WTC11 (cell line): ENCODE data around the gene KICS2. TPM values are rescaled to one million over a fixed set of nuclear protein-coding genes. Genes with fewer than 3 reads are reported as not detected.

ENCODE experiments used
- ATAC-seq: fragments of 200-7000 bp; cut with Tn5 transposase; 2 replicates; pipeline ENCODE4 v1.10.0; 2021; ENCODE audit warnings: mild to moderate bottlenecking, moderate library complexity
- CTCF ChIA-PET: fragments of 300-600 bp; sonication (Branson Sonifier 250); formaldehyde crosslinking; loops from one replicate; lab custom pipeline; 2021; ENCODE audit warnings: antibody characterized with exemption; lab: Charles Lee
- POLR2A ChIA-PET: fragments of 350-600 bp; sonication (Branson Sonifier 250); formaldehyde crosslinking; loops from one replicate; lab custom pipeline; 2021; ENCODE audit warnings: antibody characterized with exemption; lab: Charles Lee
- DNase-seq: peaks from one replicate; pipeline ENCODE4 v3.0.0; 2021; ENCODE audit warnings: low spot score
- H3K27ac Mint-ChIP-seq: 2 replicates; pipeline ENCODE4 v1.8.0; 2021; ENCODE audit warnings: mixed read lengths
- H3K27me3 Mint-ChIP-seq: 2 replicates; pipeline ENCODE4 v1.8.0; 2021; ENCODE audit warnings: low read depth, mild to moderate bottlenecking, moderate library complexity, mixed read lengths
- H3K36me3 Mint-ChIP-seq: 2 replicates; pipeline ENCODE4 v1.8.0; 2021; ENCODE audit warnings: mixed read lengths
- H3K4me1 Mint-ChIP-seq: 2 replicates; pipeline ENCODE4 v1.8.0; 2022; ENCODE audit warnings: mixed read lengths
- H3K4me3 Mint-ChIP-seq: 2 replicates; pipeline ENCODE4 v1.8.0; 2021; ENCODE audit warnings: mild to moderate bottlenecking, moderate library complexity, mixed read lengths
- H3K9me3 Mint-ChIP-seq: 2 replicates; pipeline ENCODE4 v1.8.0; 2021; ENCODE audit warnings: mixed read lengths
- E2F1 ChIP-seq: sonication (generic); formaldehyde crosslinking; IDR thresholded peaks from 2 replicates; pipeline ENCODE4 v1.8.0; 2022; ENCODE audit warnings: mild to moderate bottlenecking, missing genetic modification reagents
- E2F5 ChIP-seq: sonication (generic); formaldehyde crosslinking; IDR thresholded peaks from 2 replicates; pipeline ENCODE4 v1.8.1; 2022; ENCODE audit warnings: mild to moderate bottlenecking, moderate library complexity, missing genetic modification reagents
- ETV6 ChIP-seq: sonication (generic); formaldehyde crosslinking; IDR thresholded peaks from 2 replicates; pipeline ENCODE4 v1.8.1; 2022; ENCODE audit warnings: mild to moderate bottlenecking, missing genetic modification reagents
- FOXK1 ChIP-seq: sonication (generic); formaldehyde crosslinking; IDR thresholded peaks from 2 replicates; pipeline ENCODE4 v1.8.0; 2022; ENCODE audit warnings: mild to moderate bottlenecking, moderate library complexity, missing genetic modification reagents
- HMGA2 ChIP-seq: fragments of 250-450 bp; sonication (Bioruptor Pico); IDR thresholded peaks from 2 replicates; pipeline ENCODE4 v1.4.0; 2021; ENCODE audit warnings: mild to moderate bottlenecking, moderate library complexity
- NFE2L1 ChIP-seq: sonication (generic); formaldehyde crosslinking; IDR thresholded peaks from 2 replicates; pipeline ENCODE4 v1.8.1; 2023; ENCODE audit warnings: missing genetic modification reagents
- NFYB ChIP-seq: sonication (generic); formaldehyde crosslinking; conservative IDR thresholded peaks from 2 replicates; pipeline ENCODE4 v1.8.0; 2022; ENCODE audit warnings: low read depth, missing genetic modification reagents
- NR3C1 ChIP-seq: sonication (generic); formaldehyde crosslinking; conservative IDR thresholded peaks from 2 replicates; pipeline ENCODE4 v1.8.1; 2023; ENCODE audit warnings: low read depth, mild to moderate bottlenecking, missing genetic modification reagents
- SMAD3 ChIP-seq: sonication (generic); formaldehyde crosslinking; IDR thresholded peaks from 2 replicates; pipeline ENCODE4 v1.8.0; 2022; ENCODE audit warnings: missing genetic modification reagents, mild to moderate bottlenecking, borderline replicate concordance
- TCF7 ChIP-seq: sonication (generic); formaldehyde crosslinking; IDR thresholded peaks from 2 replicates; pipeline ENCODE4 v1.8.0; 2022; ENCODE audit warnings: mild to moderate bottlenecking, low read depth, missing genetic modification reagents, moderate library complexity
- TEAD1 ChIP-seq: sonication (generic); formaldehyde crosslinking; IDR thresholded peaks from 2 replicates; pipeline ENCODE4 v1.8.0; 2022; ENCODE audit warnings: mild to moderate bottlenecking, missing genetic modification reagents
- ZNF423 ChIP-seq: fragments of 250-450 bp; sonication (Bioruptor Pico); IDR thresholded peaks from 2 replicates; pipeline ENCODE4 v2.1.2; 2022; ENCODE audit warnings: mild to moderate bottlenecking, moderate library complexity
- ZNF512 ChIP-seq: sonication (generic); formaldehyde crosslinking; IDR thresholded peaks from 2 replicates; pipeline ENCODE4 v1.8.1; 2022; ENCODE audit warnings: missing genetic modification reagents, borderline replicate concordance
- total RNA-seq: library from RNA; stranded (reverse); gene quantifications from 3 replicates; pipeline ENCODE4 v1.2.3, GENCODE V29; 2021

The KICS2 gene
- total RNA-seq, 1 experiment from 2014 or later: 10.7 TPM

- TF ChIP-seq TEAD1 (CRISPR knock-in tag): no peak
Measured at GRCh38 chr12:64178122-64178521, 44.0 kb downstream of the KICS2 start (continued).

DNA sequence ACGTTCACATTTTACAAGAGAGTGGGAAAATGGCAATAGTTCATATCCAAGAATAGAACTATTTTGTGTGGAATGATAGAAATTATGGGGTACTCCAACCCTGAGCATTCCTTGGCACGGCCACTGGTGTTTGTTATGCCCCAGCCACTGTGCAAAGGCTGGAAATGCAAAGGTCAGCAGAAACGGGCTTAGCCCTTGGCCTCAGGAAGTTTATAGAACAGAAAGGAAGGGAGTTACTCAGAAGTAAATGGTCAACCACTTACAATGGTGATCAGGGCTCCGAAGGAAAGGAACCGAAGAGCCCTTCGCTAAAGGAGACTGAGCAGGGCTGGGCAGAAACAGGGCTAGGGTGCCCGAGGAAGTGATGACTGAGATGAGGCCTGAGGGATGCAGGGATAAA, 45.1 kb downstream of the KICS2 start:
- H3K4me3 Mint-ChIP-seq: no peak overlapping the region
- H3K36me3 Mint-ChIP-seq: no peaks in the 10 kb centered on the region
- DNase-seq (no peak), ATAC-seq (no peak)
- ChIA-PET CTCF (no interaction called here), POLR2A (no interaction called here)
- TF ChIP-seq ETV6 (CRISPR knock-in tag) (no peak), NFE2L1 (CRISPR knock-in tag) (no peak), TCF7 (no peak)
- H3K27me3 Mint-ChIP-seq: no peaks in the 10 kb centered on the region; the same call in 1 of the 2 replicates
- no peak overlapping the region for H3K27ac Mint-ChIP-seq
- H3K9me3 Mint-ChIP-seq: no peaks in the 10 kb centered on the region
- peaks cover 2% of the 10 kb centered on the region for H3K4me1 Mint-ChIP-seq

DNA sequence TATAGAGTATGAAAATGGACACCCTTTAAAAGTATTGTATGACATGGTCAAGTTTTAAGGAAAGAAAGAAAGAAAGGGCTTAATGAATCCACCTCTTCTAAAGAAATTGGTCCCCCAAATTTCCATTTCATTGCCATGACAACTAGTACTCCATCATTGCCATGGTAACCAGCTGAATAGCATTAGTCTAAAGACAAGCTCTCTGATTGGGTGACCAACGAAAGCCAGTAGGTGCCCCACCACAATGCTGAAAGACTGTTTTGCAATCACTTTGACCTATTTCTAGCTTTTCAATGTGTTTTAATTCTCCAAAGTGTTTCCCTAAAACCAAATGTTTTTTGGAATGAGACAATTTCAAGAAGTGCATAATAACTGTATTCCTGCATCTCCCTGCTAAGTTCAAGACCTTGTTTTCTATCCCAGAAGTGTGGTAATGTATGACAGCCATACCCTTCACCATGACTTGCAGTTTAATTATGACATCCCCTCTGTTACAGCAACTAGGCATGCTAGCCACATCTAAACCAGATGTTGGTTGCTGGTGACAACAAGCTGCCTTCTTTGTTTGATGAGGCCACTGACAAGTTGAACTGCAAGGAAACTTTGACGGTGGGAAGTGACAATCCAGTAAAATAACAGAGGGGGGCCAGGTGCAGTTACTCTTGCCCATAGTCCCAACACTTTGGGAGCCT, 46.7 kb downstream of the KICS2 start:
- no peaks in the 10 kb centered on the region for H3K9me3 Mint-ChIP-seq
- ATAC-seq (no peak), DNase-seq (no peak)
- peaks cover 18% of the 10 kb centered on the region for H3K4me1 Mint-ChIP-seq
- TF ChIP-seq HMGA2 (CRISPR knock-in tag) (no peak), NFYB (CRISPR knock-in tag) (0 out of 2 replicates have a peak, but pooled peaks have one; percentile 10)
- no peak overlapping the region for H3K27ac Mint-ChIP-seq
- no peak overlapping the region for H3K4me3 Mint-ChIP-seq
- no peaks in the 10 kb centered on the region for H3K27me3 Mint-ChIP-seq
- POLR2A ChIA-PET: no interaction called here
- H3K36me3 Mint-ChIP-seq: no peaks in the 10 kb centered on the region
- CTCF ChIA-PET: interaction anchor here (0.7 kb wide), 1 partner anchor 216 kb away, joined by 3 read pairs; no protein-coding TSS in a partner anchor

DNA sequence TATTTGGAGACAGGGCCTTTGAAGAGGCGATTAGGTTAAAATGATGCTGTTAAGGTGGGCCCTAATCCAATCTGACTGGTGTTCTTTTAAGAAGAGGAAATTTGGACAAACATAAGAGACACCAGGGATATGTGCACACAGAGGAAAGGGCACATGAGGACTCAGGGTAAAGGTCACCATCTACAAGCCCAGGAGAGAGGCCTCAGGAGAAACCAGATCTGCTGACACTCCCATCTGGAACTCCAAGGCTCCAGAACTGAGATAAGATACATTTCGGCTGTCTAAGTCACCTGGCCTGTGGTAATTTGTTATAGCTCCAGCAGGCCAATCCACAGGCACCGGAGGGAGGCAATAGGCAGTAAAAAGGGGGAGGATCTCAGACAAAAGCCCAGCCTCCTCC, 48.6 kb downstream of the KICS2 start:
- Mint-ChIP-seq H3K27me3 (no peaks in the 10 kb centered on the region), H3K27ac (no peak overlapping the region), H3K4me1 (peaks cover 25% of the 10 kb centered on the region), H3K36me3 (no peaks in the 10 kb centered on the region), H3K9me3 (no peaks in the 10 kb centered on the region), H3K4me3 (no peak overlapping the region)
- DNase-seq (no peak), ATAC-seq (peak; percentile 14; the same call in 1 of the 2 replicates)
- TF ChIP-seq SMAD3: no peak
- no peak for TF ChIP-seq ZNF423 (CRISPR knock-in tag)
- no peak for TF ChIP-seq NR3C1
- no peak for TF ChIP-seq E2F1
- TF ChIP-seq E2F5 (CRISPR knock-in tag): no peak
- no peak for TF ChIP-seq ZNF512 (CRISPR knock-in tag)
- no peak for TF ChIP-seq FOXK1 (CRISPR knock-in tag)
- ChIA-PET POLR2A (no interaction called here), CTCF (no interaction called here)

Other genes starting within 250 kb of the KICS2 start
- 2.5 to 5.3 TPM (median 4.1 TPM) in 3 replicates for gene C12orf56, start 168.5 kb upstream of the KICS2 start, total RNA-seq
- 107 to 134 TPM (median 111 TPM) in 3 replicates for gene XPOT, start 182.1 kb upstream of the KICS2 start, total RNA-seq
- 15.9 to 17.7 TPM (median 16.8 TPM) in 3 replicates for gene TBK1, start 229.8 kb upstream of the KICS2 start, total RNA-seq